AG09319 (cell line): ENCODE results near the gene NHSL2.

Experiments used
- DNase-seq: peaks from one replicate; pipeline ENCODE4 v3.0.0-alpha.2; 2010; ENCODE audit warnings: low read depth; ENCODE audit errors: extremely low read depth
- TF ChIP-seq, protein P1 (sequence below): IDR thresholded peaks from 2 replicates; pipeline ENCODE4 v1.5.1; 2011; ENCODE audit warnings: low read depth, mild to moderate bottlenecking, inconsistent platforms, low read length, moderate library complexity

The NHSL2 gene

DNA sequence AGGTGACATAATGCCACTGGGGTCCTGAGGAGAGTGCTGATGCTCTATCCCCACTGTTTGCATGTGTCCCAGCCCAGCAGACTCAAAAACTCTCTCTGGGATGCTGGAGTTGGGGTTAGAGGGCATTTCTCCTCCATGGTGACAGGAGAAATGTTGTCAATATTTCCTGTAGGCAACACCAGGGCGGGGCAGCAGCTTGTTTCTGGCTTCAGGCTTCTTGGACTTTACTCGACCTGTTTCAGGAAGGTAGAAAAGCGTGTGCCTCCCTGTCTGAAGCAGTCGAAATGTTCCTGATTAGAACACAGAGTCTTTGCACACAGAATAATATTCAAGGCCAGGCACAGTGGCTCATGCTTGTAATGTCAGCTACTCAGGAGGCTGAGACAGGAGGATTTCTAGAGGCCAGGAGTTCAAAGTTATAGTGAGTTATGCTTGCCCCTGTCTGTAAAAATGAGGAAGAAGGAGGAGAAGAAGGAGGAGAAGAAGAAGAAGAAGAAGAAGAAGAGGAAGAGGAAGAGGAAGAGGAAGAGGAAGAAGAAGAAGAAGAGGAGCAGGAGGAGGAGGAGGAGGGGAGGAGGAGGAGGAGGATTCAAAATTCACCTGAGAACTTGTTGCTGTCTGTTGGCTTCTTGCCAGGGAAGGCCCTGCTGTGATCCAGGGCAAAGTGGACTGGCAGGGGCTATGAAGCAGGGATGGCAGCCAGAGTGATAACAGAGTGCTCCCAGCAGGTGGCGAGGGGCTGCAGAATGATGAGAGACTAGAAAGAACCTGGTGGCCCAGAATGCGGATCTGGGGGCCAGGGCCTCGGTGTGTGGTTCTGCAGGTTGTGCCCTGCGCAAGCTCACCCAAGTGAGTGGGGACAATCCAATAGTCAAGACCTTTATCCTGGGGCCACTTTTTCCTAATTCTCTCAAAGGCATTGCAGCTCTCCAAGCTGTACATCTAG lies 138.1 kb downstream of the NHSL2 start:
- no peak for DNase-seq
- TF ChIP-seq, protein P1, sequence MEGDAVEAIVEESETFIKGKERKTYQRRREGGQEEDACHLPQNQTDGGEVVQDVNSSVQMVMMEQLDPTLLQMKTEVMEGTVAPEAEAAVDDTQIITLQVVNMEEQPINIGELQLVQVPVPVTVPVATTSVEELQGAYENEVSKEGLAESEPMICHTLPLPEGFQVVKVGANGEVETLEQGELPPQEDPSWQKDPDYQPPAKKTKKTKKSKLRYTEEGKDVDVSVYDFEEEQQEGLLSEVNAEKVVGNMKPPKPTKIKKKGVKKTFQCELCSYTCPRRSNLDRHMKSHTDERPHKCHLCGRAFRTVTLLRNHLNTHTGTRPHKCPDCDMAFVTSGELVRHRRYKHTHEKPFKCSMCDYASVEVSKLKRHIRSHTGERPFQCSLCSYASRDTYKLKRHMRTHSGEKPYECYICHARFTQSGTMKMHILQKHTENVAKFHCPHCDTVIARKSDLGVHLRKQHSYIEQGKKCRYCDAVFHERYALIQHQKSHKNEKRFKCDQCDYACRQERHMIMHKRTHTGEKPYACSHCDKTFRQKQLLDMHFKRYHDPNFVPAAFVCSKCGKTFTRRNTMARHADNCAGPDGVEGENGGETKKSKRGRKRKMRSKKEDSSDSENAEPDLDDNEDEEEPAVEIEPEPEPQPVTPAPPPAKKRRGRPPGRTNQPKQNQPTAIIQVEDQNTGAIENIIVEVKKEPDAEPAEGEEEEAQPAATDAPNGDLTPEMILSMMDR: no peak; the same call in 1 of the 2 replicates

DNA sequence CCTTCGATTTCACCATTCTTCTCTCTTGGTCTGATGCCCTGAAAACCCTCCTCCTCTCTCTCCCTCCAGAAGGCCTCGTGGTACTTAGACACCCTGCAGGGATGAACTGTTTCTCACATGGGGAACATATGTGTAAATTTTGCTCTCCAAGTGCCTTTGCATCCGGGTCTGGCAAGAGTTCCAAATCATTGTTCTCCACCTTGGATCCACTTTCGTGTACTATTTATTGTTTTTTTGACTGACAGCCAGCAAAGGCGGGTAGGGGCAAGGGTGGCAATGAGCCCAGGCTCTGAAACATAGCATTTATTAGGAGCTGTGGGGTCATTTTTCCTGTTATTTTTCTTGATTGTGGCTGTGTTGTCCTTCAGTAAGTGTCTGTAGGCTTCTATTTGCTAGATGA lies 139.4 kb downstream of the NHSL2 start:
- TF ChIP-seq, protein P1: no peak
- no peak for DNase-seq

DNA sequence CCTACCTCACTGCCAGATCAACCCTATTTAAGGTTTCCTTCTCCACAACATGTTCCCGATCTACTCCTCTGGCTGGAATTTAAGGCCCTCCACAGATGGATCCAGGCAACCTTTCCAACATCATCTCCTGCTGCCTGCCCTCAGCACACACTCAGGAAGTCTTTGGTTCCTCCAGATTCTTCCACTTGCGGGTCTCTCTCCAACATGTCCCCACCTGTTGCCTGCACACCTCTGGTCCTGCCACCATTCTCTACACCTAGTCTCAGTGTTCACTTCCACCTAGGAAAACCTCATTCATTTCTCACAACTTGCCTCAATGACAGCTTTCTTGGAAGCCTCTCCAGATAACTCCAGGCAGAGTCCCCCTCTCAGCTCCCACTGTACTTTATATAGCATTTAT lies 140.9 kb downstream of the NHSL2 start:
- DNase-seq: no peak
- TF ChIP-seq, protein P1: no peak

DNA sequence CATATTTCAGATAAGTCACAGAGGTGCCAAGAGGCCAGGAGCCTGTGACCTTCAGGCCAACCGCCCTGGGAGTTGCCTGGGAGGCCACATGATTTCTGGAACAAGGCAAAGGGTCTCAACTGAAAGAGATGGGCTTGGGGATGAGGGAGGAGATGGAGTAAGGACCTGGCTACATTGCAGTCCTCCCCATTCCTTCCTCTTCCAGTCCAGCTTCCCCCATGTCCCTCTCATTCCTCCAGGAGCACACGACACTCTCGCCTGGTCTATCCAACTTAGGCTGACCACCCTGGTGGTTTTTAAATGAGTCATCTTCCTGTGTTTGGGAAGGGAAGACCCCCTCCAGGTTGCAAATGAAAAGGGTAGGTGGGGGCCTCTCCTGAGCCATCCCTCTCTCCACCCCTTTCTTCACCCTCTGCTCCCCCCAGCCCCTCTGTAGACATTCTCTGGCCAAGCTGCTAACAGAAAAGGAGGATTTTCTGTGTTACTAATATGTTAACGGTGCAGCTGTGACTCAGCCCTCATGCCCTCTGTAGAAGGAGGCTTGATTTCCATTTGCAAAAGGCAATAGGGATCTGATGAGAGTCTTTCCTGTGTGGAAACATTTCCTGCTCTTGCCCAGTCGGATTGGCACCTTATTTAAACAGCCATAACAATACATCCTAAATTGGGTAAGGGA lies 141.9 kb downstream of the NHSL2 start:
- TF ChIP-seq, protein P1: no peak
- DNase-seq: no peak

- TF ChIP-seq, protein P1: no peak
Measured at GRCh38 chrX:72053508-72053907, 142.9 kb downstream of the NHSL2 start.

GRCh38 chrX:72054779-72055489 lies 144.3 kb downstream of the NHSL2 start:
- TF ChIP-seq, protein P1: no peak
- DNase-seq: no peak

More at GRCh38 chrX:72053508-72053907, 142.9 kb downstream of the NHSL2 start:
- DNase-seq: no peak
